Raji (cell line): Measurements from ENCODE around the gene FSHR.

ENCODE experiments used
- POLR2A ChIP-seq: IDR thresholded peaks from 2 replicates; pipeline ENCODE4 v1.6.1; 2011; ENCODE audit warnings: low read depth, low read length, control low read depth; ENCODE audit not compliant: insufficient read depth

The FSHR gene

DNA sequence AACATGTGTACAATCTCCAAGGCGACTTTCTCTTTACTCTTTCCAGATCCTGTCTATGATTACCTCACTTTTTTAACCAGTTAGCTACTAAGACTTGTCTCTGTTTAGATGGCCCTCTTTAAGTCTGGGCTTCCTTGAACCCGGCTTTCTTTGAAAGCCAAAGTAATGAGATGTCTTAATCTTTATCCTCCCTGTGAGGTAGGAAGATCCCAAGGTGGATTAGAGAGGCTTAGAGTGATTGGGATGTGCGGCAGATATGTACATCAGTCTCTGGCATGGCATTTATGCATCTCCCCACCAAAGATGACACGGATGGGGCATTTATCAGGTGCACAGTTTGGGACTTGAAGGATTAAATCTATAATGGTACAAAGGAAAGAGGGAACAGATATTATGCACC is 186.3 kb downstream of the FSHR start:
- TF ChIP-seq POLR2A = no peak

DNA sequence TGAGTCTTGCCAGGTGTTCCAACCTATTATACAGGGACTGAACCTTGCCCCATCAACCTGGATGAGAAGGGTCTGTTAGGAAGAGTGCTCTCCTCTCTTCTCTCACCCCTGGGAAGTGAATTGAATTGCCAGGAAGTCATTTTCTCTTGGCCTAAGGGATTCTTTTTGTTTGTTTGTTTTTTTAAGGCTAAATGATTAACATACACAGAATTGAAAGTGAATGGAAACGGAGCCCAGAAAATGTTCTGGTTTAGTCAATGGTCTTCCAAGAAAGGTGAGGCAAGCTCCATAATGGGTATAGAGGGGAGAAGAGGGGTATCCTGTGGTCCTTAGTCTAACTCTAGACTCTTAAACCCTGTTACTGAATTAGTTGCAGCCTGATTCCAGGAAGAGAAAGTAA is 189.1 kb downstream of the FSHR start:
- no peak for TF ChIP-seq POLR2A

DNA sequence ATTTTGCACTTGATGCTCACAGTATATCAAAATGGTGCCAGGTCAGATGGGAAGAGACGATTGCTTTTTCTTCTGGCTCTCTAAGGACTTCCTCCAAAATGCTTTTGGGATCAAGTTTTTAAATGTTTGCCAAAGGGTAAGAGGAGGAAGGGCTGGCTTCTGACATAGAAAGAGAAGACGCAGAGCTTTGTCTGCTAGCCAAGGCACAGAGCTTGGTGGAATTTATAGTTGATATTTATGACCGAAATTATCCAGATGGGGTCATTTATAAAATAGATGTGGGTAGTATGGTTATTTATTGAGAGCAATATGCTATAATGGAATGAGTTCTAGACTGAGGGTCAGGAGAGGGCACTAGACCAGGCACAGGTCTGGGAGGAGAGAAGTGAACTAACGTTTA is 193.3 kb downstream of the FSHR start:
- no peak for TF ChIP-seq POLR2A

DNA sequence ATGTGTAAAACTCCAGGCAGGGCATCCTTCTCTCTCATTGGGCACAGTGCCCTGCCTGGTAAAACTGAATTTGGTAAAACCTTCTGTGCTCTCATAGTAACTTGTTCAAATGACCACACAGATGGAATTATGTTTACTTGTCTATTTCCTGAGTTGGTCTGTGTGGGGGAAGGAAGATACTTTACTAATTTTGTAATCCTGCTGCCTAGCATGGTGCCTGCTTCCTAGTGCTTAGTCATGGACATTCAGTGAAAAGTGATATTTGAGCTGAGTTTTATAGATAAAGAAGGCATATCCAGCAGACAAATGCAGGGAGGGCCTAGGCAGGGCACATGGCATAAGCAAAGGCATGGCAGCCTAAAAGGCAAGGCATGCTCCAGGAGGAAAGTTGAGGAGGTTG is 199.4 kb downstream of the FSHR start:
- TF ChIP-seq POLR2A = no peak

DNA sequence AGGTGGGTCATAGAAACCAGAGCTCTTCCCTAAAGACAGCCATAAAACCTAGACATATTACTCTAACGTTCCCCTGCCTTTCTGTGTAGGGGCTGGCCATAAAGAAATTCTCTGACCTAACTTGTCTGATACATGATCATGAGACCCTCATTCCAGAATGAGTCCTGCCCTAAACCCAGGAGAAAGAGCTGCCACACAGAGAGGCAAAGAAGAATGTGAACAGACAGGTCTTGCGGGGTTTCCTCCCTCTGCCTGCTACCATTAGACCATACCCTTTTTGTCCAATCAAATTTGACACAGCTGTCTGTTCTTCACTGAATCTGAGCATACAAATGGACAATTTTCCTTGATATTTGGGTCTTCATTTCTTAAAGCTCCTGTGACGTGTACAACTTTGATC is 200.0 kb downstream of the FSHR start:
- TF ChIP-seq POLR2A = no peak

DNA sequence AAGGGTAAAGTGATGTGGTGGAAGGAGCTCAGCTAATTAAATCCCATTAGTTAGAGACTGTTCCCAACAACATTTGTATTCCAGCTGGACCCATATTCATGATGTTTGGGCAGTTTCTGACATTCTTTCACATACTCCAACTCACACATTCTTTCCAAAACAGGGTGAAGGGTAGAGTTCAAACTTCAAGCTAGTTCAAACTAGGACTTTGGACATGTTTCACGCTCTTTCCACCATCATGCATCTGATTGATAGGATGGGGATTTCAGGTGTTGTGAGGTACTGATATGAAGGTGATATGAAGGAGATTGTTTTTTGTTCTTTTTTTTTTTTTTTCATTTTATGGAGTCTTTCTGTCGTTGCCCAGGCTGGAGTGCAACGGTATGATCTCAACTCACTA is 201.7 kb downstream of the FSHR start:
- TF ChIP-seq POLR2A = no peak

DNA sequence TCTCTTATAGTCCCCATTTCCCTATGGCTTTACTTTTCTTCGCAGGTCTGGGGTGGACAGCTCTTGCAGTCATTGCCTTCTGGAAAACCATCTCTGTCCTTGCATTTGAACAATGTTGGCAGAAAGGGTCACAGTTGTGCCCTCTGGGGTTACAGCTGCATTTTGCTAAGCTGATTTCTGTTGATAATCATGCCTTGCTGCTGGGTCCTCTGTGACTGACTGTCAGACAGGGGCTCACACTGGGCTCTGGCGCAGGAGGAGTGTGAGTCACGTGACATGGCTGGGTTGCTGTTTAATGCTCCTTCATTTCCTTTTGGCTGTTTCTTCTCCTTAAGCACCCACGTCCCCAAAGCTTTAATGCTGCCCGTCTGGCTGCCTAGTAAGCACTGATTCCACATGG is 202.2 kb downstream of the FSHR start:
- no peak for TF ChIP-seq POLR2A

DNA sequence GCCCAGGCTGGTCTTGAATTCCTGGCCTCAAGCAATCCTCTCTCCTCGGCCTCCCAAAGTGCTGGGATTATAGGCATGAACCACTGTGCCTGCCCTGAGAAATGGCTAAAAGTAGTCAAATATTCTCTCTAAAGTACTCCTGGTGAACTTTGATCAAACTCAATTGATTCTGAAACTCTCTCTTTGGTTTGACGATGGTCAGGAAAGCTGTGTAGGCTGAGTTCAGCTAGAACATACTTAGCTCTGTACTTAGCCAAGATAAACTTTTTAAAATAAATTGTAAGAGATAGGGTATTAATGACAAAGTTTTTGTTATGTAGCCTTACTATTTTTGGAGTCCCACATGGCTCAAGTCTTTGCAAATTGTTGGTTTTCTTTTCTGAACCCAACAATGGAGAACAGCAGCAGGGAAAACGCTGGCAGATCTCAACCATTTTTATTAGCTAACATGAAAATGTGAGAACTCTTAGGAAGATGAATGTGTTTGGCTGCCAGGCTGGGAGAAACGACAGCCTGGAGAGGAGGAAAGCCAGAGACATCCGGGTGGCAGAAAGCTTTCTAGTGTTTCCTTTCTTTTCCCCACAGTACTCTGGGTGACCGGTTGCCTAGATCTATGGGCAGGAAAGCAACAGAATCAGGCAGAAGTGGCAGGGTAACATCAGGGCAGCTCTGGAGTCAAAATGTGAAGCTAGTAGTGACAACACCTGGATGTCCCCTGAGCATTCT is 205.8 kb downstream of the FSHR start:
- TF ChIP-seq POLR2A = no peak

DNA sequence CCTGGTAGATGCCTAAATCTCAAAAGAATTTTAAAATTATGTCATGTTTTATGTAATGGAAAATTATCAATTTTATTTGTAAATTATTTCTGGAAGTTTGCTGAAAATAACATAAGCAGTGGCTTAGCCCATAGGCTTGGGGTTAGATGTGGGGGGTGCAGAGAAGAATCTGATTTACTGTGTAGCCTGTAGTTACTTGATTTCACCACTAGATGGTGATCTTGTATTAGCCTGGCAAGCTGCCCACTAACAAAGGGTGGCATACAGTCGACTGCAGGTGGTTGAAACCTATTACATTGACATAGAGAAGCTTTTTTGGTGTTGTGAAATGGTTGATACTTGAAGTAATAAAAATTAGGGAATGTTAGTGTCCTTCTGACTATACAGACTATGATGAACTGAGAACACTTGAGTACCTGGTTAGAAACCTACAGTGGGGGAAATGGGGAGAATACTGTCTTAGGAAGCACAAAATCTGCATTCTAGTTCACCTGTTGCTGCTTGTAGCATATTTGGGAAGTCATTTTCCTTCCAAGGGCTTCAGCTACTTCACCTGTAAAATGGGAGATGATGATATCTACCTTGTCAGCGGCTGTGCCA is 207.8 kb downstream of the FSHR start:
- TF ChIP-seq POLR2A = no peak

DNA sequence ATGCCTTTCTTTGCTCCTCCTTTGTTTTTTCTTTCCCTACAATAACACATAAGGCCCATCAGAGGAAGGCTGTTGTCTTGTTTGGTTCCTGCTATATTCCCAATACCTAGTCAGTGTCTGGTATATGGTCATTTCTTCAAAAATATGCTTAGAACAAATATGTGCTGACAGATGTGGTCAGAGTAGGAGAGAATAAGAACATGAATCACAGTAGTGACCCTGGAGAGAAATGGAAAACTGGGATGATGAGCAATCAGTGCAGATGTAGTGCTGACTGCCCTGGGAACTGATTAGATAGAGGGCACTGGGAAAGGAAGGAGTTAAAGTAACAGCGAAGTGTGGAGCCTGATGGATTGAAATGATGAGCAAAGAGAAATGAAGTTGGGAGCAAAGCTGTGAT is 209.4 kb downstream of the FSHR start:
- no peak for TF ChIP-seq POLR2A

DNA sequence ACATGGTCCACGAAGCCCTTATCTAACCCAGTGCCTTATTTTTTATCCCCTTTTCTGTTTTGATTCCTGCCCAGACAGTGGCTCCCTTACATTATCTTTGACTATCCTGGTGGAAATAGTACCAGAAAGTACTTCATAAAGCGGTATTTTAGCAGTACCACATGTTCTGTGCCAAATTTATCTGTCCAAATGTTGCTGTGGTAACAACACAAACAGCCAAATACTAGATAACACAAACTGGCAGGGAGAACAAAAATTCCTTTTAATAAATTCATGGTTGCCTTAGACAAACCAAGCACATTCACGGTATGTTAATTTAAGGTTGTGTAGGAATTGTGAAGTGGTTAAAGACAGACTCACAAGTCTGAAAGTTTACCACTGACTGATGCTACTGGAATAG is 210.9 kb downstream of the FSHR start:
- TF ChIP-seq POLR2A = no peak

DNA sequence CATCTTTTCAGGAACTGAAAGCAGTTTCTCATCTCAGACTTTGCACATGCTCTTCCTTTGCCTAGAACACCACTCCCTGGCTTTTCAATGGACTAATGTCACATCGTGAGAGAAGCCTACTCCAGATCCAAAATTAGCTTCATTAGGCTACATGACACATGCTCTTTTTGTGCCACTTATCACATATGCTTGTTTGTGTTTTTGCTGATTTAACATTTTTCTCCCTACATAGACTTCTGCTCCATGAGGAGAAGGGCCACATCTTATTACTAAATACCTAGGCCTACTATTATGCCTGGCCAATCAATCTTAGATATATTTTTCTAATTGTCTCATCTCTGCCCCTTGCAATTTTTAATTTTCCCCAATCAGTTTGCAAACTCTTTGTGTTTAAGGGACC is 212.4 kb downstream of the FSHR start:
- TF ChIP-seq POLR2A = no peak

DNA sequence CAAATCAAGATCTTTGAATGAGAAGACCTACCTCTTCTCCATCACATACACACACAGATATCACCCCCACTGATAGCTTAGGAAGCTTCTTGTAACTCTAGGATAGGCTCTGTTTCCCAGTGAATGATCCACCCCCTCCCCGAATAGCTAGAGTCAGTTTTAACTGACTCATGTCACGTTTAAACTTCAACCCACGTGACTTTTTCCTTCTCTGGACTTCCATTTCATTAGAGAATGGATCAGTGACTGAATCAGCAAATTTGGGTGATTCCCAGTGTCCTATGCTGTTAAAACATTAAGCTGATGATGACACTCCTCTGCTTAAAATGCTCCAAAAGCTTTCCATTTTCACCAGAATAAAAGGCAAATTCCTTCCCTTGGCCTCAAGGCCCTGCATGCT is 212.9 kb downstream of the FSHR start:
- TF ChIP-seq POLR2A = no peak

DNA sequence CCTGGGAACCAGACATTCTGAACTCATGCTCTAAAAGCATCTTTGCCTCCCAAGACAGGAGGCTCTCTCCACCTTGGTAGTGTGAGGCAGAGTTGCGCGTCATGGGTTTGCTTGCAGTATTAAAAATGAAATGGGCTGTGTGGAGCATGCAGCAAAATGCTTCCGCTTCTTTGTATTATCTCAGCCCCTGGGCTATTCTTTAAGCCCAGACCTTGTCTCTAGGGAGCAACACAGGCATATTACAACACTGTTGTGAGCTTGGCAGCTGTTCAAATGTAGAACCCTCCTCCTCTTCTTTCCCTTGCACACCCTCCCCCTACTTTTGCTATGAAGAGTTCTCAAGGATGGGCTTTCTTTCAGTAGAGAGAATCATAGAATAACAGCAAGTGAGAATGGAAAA is 213.7 kb downstream of the FSHR start:
- no peak for TF ChIP-seq POLR2A

DNA sequence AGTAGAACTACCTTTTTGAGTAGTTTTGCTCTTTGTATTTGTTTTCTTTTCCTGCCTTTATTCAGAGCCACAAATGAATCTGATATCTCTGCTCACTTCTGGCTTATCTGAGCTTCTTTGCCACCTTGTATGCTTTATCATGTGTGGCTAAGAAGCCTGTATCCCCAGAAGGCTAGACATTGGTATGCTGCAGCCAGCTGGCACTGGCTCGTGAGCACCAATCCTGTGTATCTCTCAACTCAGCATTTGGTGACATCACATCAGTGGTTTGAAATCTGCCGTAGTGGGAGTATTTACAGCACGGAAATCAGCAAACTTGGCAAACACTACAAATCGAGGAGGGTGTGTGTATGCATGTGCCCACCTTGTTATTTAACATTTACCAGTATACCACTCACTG is 215.1 kb downstream of the FSHR start:
- TF ChIP-seq POLR2A = no peak

DNA sequence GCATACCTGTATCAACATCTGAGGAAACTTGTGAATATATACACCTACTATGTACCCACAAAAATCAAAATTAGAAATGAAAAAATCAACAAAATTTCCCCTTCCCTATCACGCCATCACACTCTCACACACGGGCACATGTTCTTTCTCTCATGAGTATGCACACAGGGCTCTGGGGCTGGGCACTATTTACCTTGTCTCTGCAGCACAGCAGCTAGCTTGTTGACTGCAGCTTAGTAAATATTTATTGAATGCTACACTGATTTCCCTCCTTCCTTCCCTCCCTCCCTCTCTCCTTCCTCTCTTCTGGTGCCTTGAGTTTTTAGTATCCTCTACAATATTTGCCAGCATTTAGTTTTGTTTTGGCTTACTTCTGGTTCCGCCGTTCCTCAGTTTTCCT is 216.1 kb downstream of the FSHR start:
- TF ChIP-seq POLR2A = no peak

DNA sequence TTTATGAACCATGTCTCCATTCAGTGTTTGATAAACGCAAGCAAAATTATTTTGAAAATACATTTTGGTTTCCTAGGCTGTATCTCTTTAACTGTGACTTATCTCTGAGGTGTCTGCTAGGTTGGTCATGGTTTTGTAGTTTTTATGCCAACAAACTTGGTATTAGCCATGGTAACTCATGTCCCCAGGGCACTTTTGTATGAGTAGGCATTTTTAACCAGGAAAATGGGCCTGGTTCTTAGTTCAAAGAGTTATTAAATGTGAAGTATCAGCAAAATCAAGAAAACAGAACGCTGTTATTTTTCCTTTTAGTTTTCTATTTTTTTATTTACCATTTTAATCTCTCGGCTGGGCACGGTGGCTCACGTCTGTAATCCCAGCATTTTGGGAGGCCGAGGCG is 219.5 kb downstream of the FSHR start:
- no peak for TF ChIP-seq POLR2A
